Nephron progenitor cell (in vitro differentiated cells): ENCODE results near the gene DNAJC8.
A peak's percentile ranks its signal among the peaks of the same experiment; 100 is the strongest.

Experiments used
- DNase-seq: peaks from one replicate; pipeline ENCODE4 v3.0.0; 2021
- H3K27ac Mint-ChIP-seq: 2 replicates; pipeline ENCODE4 v1.8.0; 2021; ENCODE audit warnings: mild to moderate bottlenecking, moderate library complexity, mixed read lengths
- H3K27me3 Mint-ChIP-seq: 2 replicates; pipeline ENCODE4 v1.8.0; 2021; ENCODE audit warnings: mild to moderate bottlenecking, low read depth, mixed read lengths; ENCODE audit not compliant: poor library complexity
- H3K36me3 Mint-ChIP-seq: 2 replicates; pipeline ENCODE4 v1.8.0; 2021; ENCODE audit warnings: low read depth, mixed read lengths
- H3K4me1 Mint-ChIP-seq: 2 replicates; pipeline ENCODE4 v1.8.0; 2021; ENCODE audit warnings: mixed read lengths
- H3K4me3 Mint-ChIP-seq: 2 replicates; pipeline ENCODE4 v1.8.0; 2021; ENCODE audit warnings: mild to moderate bottlenecking, moderate library complexity, mixed read lengths
- H3K9me3 Mint-ChIP-seq: 2 replicates; pipeline ENCODE4 v1.8.0; 2021; ENCODE audit warnings: mild to moderate bottlenecking, moderate library complexity, mixed read lengths
- CTCF ChIP-seq: fragments of 200-600 bp; sonication (generic); IDR thresholded peaks from 2 replicates; pipeline ENCODE4 v1.5.0; 2021; ENCODE audit warnings: antibody characterized with exemption

The DNAJC8 gene

GRCh38 chr1:28195780-28196179 lies 37.0 kb downstream of the DNAJC8 start:
- peaks cover 20% of the 10 kb centered on the region for H3K36me3 Mint-ChIP-seq
- H3K27ac Mint-ChIP-seq = no peak overlapping the region
- DNase-seq = no peak
- H3K27me3 Mint-ChIP-seq = no peaks in the 10 kb centered on the region
- no peak overlapping the region for H3K4me3 Mint-ChIP-seq
- H3K4me1 Mint-ChIP-seq = peaks cover 32% of the 10 kb centered on the region
- H3K9me3 Mint-ChIP-seq = no peaks in the 10 kb centered on the region
- TF ChIP-seq CTCF = no peak

- Mint-ChIP-seq H3K4me3 (no peak overlapping the region), H3K36me3 (peaks cover 10% of the 10 kb centered on the region), H3K9me3 (no peaks in the 10 kb centered on the region), H3K4me1 (peaks cover 39% of the 10 kb centered on the region), H3K27ac (no peak overlapping the region), H3K27me3 (no peaks in the 10 kb centered on the region)
- no peak for DNase-seq
- TF ChIP-seq CTCF = no peak
Measured at GRCh38 chr1:28194326-28195035, 38.3 kb downstream of the DNAJC8 start.

- Mint-ChIP-seq H3K4me1 (peaks cover 39% of the 10 kb centered on the region), H3K4me3 (no peak overlapping the region), H3K27me3 (no peaks in the 10 kb centered on the region), H3K27ac (no peak overlapping the region), H3K9me3 (no peaks in the 10 kb centered on the region), H3K36me3 (peaks cover 2% of the 10 kb centered on the region)
- no peak for TF ChIP-seq CTCF
- no peak for DNase-seq
Measured at GRCh38 chr1:28193701-28194161, 39.1 kb downstream of the DNAJC8 start.

- Mint-ChIP-seq H3K27ac (peak overlapping the region; percentile 38), H3K27me3 (peaks cover 3% of the 10 kb centered on the region), H3K36me3 (no peaks in the 10 kb centered on the region), H3K9me3 (no peaks in the 10 kb centered on the region), H3K4me3 (no peak overlapping the region), H3K4me1 (peaks cover 20% of the 10 kb centered on the region)
- TF ChIP-seq CTCF = no peak
- no peak for DNase-seq
Measured at GRCh38 chr1:28190996-28191645, 41.7 kb downstream of the DNAJC8 start.

- Mint-ChIP-seq H3K4me3 (no peak overlapping the region), H3K36me3 (no peaks in the 10 kb centered on the region), H3K4me1 (peaks cover 20% of the 10 kb centered on the region), H3K27me3 (peaks cover 3% of the 10 kb centered on the region), H3K9me3 (no peaks in the 10 kb centered on the region), H3K27ac (peak overlapping the region; percentile 38)
- no peak for DNase-seq
- TF ChIP-seq CTCF = no peak
Measured at GRCh38 chr1:28190337-28190979, 42.4 kb downstream of the DNAJC8 start.
